Measurements from ENCODE around the gene BLM. TPM values are rescaled to one million over a fixed set of nuclear protein-coding genes. Genes with fewer than 3 reads are reported as not detected.

BLM gene
- total RNA-seq, 1 experiment from 2014 or later: 15.6 TPM

- POLR2A ChIA-PET: no interaction called here
- no peaks in the 10 kb centered on the region for H3K27me3 Mint-ChIP-seq (ENCODE audit: insufficient read depth, unreplicated experiment)
- peaks cover 18% of the 10 kb centered on the region for H3K36me3 Mint-ChIP-seq (ENCODE audit: insufficient read depth, unreplicated experiment)
Measured at GRCh38 chr15:90787881-90788280, 70.7 kb downstream of the BLM start.

DNA sequence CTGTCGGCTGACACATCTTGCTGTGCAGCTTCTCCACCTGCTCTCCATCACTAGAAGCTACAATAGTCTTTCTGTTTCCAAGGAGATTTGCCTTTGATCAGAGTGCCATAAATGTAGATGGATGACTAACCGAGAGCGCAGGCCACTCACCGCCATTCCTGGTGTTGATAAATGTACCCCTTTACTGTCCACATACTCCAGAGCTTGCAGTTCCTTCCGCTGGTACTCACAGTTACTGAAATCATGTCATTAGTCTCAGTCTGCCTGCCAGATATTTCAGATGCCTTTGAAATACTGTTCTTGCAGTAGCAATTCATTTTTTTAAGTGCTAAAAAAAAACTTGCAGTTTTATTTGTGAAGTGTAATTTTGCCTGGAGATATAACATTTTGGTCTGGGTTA is 72.3 kb downstream of the BLM start:
- no peaks in the 10 kb centered on the region for H3K9me3 ChIP-seq
- Mint-ChIP-seq H3K4me3 (ENCODE audit: unreplicated experiment) (no peak overlapping the region), H3K36me3 (ENCODE audit: insufficient read depth, unreplicated experiment) (peaks cover 25% of the 10 kb centered on the region), H3K27ac (ENCODE audit: unreplicated experiment) (no peak overlapping the region), H3K27me3 (ENCODE audit: insufficient read depth, unreplicated experiment) (no peaks in the 10 kb centered on the region), H3K9me3 (ENCODE audit: unreplicated experiment) (no peaks in the 10 kb centered on the region), H3K4me1 (ENCODE audit: low read depth, unreplicated experiment) (no peaks in the 10 kb centered on the region)
- no peaks in the 10 kb centered on the region for H3K27me3 ChIP-seq (replicated peaks; ENCODE audit: control insufficient read depth, insufficient read depth, low read length)
- TF ChIP-seq CTCF (IDR thresholded peaks at IDR 0.05; ENCODE audit: insufficient read depth in 1 of 2, low read depth in 1 of 2, low read length in 1 of 2, severe bottlenecking in 1 of 2, unreplicated experiment in 1 of 2): no peak
- no peak overlapping the region for H3K4me3 ChIP-seq (ENCODE audit: low read depth, low read length)
- no TSS peak for BruUV-seq (replicated peaks)
- H3K4me1 ChIP-seq: no peaks in the 10 kb centered on the region
- no peak for DNase-seq
- ChIA-PET POLR2A (no interaction called here), CTCF (no interaction called here)
- intact Hi-C loops (cut with micrococcal nuclease; ENCODE audit: unreplicated experiment): no loop called here
- H3K36me3 ChIP-seq (ENCODE audit: control insufficient read depth, insufficient read depth, low read length): peaks cover 1% of the 10 kb centered on the region; the same call in 1 of the 2 replicates

More at GRCh38 chr15:90787881-90788280, 70.7 kb downstream of the BLM start:
- intact Hi-C loops (cut with micrococcal nuclease; ENCODE audit: unreplicated experiment): no loop called here
- BruUV-seq (replicated peaks): no TSS peak
- Mint-ChIP-seq H3K27ac (ENCODE audit: unreplicated experiment) (no peak overlapping the region), H3K4me1 (ENCODE audit: low read depth, unreplicated experiment) (no peaks in the 10 kb centered on the region), H3K9me3 (ENCODE audit: unreplicated experiment) (no peaks in the 10 kb centered on the region), H3K4me3 (ENCODE audit: unreplicated experiment) (no peak overlapping the region)
- no peaks in the 10 kb centered on the region for H3K27me3 ChIP-seq (replicated peaks; ENCODE audit: control insufficient read depth, insufficient read depth, low read length)
- H3K4me1 ChIP-seq: no peaks in the 10 kb centered on the region
- no peak overlapping the region for H3K4me3 ChIP-seq (ENCODE audit: low read depth, low read length)
- CTCF ChIA-PET: no interaction called here
- no peak for DNase-seq
- H3K36me3 ChIP-seq (ENCODE audit: control insufficient read depth, insufficient read depth, low read length): peaks cover 1% of the 10 kb centered on the region; the same call in 1 of the 2 replicates
- H3K9me3 ChIP-seq: no peaks in the 10 kb centered on the region
- no peak for TF ChIP-seq CTCF (IDR thresholded peaks at IDR 0.05; ENCODE audit: insufficient read depth in 1 of 2, low read depth in 1 of 2, low read length in 1 of 2, severe bottlenecking in 1 of 2, unreplicated experiment in 1 of 2)

- no peaks in the 10 kb centered on the region for H3K9me3 Mint-ChIP-seq (ENCODE audit: unreplicated experiment)
- POLR2A ChIA-PET: interaction anchor here (0.6 kb wide), 1 partner anchor 112 kb away, joined by 5 read pairs; no protein-coding TSS in a partner anchor
- CTCF ChIA-PET: no interaction called here
- no peaks in the 10 kb centered on the region for H3K27me3 ChIP-seq (replicated peaks; ENCODE audit: control insufficient read depth, insufficient read depth, low read length)
- BruUV-seq (replicated peaks): no TSS peak
- no peak overlapping the region for H3K27ac Mint-ChIP-seq (ENCODE audit: unreplicated experiment)
- no peak for TF ChIP-seq CTCF (IDR thresholded peaks at IDR 0.05; ENCODE audit: insufficient read depth in 1 of 2, low read depth in 1 of 2, low read length in 1 of 2, severe bottlenecking in 1 of 2, unreplicated experiment in 1 of 2)
- peaks cover 25% of the 10 kb centered on the region for H3K36me3 Mint-ChIP-seq (ENCODE audit: insufficient read depth, unreplicated experiment)
- H3K4me1 Mint-ChIP-seq (ENCODE audit: low read depth, unreplicated experiment): no peaks in the 10 kb centered on the region
- H3K36me3 ChIP-seq (ENCODE audit: control insufficient read depth, insufficient read depth, low read length): peaks cover 1% of the 10 kb centered on the region; the same call in 1 of the 2 replicates
- intact Hi-C loops (cut with micrococcal nuclease; ENCODE audit: unreplicated experiment): no loop called here
- H3K9me3 ChIP-seq: no peaks in the 10 kb centered on the region
- no peaks in the 10 kb centered on the region for H3K27me3 Mint-ChIP-seq (ENCODE audit: insufficient read depth, unreplicated experiment)
- DNase-seq: no peak
- H3K4me3 ChIP-seq (ENCODE audit: low read depth, low read length): no peak overlapping the region
- no peak overlapping the region for H3K4me3 Mint-ChIP-seq (ENCODE audit: unreplicated experiment)
- H3K4me1 ChIP-seq: no peaks in the 10 kb centered on the region
Measured at GRCh38 chr15:90790057-90790456, 72.9 kb downstream of the BLM start.
